ENCODE results near the gene C2CD5.
"Not testable (repeated sequence)": the region's sequence is repeated elsewhere in the genome, so short reads cannot be mapped to it uniquely, and the experiment has no call there.

Gene C2CD5

DNA sequence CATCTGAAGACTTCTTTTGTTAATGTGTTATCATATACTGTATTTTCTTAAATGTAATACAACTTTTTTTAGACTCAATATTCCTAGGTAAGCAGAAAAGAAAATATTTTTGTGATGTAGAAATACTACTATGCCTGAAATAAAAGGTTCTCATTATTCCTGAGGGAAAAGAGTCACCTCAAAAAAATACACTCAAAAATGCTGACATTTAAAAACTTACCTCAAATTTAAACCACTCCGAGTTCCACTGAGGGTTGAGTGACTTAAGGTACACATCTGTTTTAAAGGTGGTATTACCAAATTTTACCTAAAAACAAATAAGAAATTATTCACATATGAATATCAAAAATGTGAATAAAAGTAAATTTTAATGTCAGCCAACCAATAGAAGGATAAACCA, 9.3 kb downstream of the C2CD5 start:
- no peak for DNase-seq

DNA sequence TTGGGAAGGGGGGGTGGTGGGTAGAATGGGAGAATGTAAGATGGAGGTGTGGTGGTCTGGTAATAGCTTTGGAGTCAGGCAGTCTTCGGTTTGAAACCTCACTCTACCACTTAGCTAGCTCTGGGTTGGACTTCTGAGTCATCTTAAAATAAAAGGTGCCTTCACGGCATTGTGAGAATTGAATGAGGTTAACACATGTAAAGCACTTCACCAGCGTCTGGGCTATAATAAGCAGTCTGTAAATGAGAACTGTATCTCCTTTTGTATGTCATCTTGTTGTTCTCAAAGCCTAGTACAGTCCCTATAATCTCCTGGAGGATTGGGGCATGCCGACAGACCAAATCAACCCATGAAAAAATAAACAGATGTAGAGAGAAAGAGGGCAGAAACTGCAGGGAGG, 11.2 kb downstream of the C2CD5 start:
- DNase-seq = no peak

DNA sequence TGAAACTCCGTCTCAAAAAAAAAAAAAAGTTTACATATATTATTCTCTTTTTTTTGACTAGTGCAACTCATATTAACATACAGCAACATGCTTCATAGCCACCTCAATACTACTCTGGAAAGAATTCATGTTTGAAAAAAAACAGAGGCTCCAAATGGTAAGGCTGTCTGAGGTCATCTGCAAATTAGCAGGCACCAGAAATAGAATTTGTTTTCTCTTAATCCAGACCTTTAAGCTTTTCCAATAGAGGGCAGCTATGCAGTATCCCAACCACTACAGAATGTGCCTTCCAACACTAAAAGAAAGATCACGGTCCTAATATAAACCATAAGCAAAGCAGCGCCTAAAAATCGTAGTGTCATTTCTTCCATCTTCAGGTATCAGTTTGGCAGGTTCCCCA, 12.0 kb downstream of the C2CD5 start:
- DNase-seq = no peak

DNA sequence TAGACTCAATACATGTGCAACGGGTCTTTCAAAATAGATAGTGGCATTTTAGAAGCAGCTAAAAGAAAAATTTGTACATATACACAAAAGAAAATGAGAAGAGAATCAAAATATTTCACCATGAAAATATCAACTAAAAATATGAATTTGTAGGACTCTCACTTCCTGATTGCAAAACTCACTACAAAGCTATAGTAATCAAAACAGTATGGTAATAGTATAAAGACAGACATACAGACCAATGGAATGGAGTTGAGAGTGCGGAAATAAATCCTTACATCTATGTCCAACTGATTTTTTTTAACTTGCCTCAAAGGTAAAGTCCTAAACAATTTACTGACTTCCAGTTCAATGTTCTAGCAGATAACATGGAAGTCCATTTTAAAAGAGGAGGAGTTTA, 13.1 kb downstream of the C2CD5 start:
- no peak for DNase-seq

DNA sequence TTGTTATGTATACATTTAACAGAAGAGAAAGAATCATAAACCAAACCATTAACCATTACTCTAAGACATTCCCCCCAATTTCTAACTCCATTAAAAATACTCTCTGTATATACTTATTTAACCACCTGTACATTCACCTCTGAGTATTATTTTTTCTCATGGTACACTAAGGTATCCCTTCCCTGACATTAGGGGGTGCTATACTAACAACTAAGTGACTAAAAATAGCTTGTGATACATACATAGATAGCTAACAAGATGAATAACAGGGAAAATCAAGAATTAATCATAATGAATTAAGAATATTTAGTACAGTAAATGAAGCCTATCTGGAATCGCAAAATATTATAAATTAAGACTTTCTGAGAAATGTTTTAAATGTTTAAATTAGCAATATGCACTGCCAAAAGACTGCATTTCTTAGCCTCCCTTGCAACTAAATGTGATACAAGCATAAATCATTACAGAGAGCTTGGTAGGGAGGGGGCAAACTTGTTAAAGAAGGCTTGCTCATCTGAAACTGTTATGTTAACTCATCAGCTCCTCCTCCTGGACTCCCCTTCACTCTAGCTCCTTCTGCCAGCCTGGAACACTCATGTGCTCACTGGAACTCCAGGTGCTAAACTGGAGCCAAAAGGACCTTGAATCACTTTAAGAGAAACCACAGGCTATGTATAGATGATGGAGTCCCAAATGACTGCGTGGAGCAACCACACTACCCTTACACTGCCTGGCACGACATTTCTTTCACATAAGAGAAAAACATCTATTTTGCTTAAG, 14.9 kb downstream of the C2CD5 start:
- no peak for DNase-seq

DNA sequence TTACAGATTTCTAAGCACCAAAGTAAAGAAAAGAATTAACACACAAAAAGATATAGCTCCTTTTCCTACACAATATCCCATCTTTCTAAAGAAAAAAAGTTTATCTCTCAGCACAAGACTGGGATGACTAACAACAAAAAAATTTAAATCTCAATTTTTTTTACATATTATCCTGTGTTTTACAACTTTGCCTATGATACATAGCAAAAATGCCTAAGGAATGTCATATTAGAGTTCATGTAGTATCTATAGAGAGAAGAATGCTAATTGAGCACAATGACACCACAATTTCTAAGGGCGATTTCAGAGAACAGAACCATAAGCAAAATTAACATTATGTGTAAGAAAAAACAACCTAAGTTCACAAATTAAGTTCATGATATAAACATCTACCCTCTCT, 16.3 kb downstream of the C2CD5 start:
- no peak for DNase-seq

DNA sequence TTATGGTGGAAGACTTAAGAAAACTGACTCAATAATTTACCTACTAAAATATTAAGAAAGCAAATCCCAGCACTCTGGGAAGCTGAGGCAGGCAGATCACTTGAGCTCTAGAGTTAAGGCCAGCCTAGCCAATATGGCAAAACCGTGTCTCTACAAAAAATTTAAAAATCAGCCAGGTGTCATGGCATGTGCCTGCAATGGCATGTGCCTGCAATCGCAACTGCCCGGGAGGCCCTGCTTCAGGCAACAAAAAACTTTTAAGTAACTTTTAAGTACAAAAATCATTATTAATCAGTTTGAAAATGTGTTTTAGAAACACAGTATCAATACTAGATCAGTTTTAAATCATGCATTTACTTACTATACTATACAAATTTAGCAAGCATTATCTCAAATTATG, 17.5 kb downstream of the C2CD5 start:
- no peak for DNase-seq

DNA sequence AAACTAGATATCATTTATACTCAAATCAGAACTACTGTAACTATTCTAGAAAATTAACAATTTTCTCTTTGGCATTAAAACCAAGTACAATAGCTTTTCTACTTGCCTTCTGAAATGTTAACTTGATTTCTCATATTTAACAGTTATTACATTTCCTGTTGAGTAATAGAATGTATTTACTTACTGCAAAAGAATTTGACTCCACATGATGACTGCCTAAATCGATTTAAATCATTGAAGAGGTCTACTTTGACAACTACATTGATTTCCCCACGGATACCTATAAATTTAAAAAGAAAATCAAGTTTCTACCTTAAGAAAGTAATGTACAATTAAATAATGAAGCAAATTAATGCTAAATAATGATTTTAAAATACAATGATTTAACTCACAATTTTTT, 18.9 kb downstream of the C2CD5 start:
- no peak for DNase-seq

DNA sequence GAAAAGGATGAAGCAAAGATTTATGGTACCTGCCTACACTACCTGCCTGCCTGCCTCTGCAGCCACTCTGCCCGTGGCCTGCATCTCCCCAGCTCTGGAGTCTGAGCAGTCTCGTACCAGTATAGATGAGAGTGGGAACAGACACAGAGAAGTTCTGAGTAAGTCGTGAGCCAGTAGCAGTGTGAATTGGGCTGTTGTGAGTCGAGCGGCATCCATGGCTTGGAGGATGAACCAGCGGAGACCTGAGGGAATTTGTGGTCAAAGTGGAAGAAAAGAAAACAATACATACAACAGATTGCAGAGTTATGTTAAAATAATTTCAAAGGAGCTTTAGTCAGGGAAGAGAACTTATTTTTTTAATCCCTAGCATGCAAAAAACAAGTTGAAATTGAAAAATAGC, 25.3 kb downstream of the C2CD5 start:
- no peak for DNase-seq

DNA sequence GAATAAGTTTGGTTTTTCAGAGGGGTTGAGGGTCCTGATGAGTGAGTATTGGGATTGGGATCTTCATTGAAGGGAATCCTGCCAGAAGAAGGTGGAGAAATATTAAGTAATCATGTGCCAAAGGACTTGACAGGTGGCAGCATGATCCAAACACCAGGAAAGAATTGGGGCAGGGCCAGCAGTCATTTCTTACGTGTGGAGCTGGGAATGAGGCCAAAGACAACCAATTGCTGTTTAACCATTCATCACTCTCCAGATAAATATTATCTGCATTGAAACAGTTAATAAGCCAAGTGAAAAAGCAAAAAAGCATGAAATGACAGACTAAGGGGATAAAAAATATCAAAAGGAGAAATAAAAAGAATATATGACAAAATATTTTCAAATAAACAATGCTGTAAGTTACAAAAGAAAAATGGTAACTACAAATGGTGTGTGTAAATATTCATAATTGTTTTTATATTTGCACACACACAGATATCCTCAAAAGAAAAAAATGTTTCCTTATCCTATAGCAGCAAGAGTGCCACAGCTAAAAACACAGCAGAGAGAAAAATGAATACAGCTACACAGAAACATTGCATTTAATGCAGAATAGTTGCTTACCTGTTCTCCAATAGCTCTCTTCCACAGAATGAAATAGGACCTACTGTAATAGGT, 26.2 kb downstream of the C2CD5 start:
- no peak for DNase-seq

DNA sequence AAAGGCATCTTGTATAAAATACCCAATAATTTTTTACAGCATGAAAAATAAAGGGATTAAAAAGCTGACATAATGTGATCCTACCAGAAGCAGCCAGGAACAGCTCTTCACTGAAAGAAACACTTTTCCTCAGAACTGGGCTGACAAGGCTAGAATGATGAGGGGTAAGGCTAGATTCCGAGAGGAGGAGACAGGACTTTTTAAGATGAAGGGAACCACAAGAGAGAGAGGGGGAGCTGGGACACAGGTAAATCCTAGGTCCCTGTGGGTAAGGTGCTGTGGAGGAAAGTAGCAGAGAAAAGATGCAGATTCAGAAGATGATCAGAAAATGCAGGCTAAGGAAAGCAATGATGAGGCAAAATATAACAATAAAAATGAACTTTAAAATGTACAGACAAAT, 29.5 kb downstream of the C2CD5 start:
- no peak for DNase-seq

DNA sequence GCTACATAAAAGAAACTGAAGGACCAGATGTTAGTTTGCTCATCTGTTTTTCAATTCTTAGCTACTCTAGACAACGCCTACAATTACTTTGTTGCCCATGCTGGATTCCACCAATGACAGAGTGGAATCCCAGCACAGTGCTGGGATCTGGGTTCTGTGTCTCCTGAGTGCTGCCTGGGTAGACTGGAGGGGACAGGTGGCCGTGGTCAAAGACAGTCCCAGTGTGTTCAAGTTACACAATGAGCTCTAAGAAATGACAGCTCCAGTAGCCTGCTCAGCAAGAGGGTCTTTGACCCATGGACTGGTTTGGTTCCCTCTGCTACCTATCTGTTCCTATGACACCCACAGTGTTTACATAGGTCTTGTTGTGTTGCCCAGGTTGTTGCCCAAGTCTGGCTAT, 38.5 kb downstream of the C2CD5 start:
- no peak for DNase-seq

DNA sequence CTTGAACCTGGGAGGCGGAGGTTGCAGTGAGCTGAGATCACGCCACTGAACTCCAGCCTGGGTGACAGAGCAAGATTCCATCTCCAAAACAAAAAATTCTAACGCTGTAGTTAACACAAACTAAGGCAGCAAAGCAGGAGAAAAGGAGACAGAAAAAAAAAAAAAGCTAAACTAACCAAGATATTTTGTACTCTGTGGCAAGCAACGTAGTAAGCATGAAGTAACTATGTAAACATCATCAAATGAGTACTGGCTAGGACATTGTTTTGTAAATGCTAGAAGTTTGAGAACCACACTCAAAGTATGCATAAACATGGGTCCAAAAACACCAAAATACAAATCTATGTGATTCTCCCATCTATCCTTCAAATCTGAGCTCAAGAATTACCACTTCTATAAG, 44.2 kb downstream of the C2CD5 start:
- DNase-seq = no peak

DNA sequence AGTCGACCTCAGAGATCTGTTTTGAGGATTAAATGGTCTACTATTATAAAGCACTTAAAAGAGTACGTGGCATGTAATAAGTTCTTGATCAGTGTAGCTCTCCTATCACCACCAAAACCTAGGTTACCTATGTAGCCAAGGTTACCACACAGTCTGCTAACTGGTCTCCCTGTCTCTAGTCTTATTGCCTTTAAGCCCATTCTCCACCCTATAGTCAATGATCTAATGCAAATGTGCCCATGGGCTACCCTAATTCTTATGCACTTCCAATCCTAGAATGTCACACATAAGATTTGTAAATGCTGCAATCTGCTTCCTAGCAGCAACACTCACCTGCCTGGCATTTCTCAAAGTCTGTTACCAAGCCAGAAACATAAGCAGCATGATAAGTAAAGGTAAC, 44.9 kb downstream of the C2CD5 start:
- DNase-seq = no peak

DNA sequence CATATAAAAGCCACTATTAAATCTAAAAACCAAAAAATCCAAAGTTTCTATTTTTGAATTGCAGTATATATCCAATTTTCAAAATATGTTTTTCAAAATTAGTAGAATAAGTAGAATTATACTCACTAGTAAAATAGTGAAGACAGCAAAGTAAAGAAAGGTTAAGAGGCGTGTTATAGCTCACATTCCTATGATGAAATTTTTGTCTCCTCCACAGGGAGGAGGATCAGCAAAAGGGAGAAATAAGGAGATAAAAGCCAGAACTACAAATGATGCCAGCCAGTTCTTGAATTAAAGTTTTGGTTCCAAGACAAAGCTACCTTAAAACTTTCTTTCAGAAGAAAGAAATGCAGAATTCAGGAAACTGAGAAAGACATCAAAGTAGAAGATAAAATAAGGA, 50.0 kb downstream of the C2CD5 start:
- DNase-seq = no peak

DNA sequence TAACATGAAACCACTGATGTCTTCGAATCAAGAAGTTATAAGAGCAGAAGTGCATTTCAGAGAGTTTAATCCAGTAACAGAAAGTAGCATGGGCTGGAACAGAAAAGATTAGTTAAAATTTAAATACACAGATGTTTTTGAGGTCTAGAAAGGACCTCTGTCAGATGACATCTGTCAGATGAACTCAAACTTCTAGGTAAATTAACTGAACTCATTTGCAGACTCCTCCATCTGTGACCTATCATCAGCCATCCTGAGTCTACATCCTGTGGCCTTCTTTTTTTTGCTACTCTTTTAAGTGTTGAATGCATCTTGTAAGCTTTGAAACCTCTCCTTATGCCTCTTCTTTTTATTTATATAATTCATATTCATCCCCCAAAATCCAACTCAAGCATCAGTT, 53.3 kb downstream of the C2CD5 start:
- DNase-seq = no peak

DNA sequence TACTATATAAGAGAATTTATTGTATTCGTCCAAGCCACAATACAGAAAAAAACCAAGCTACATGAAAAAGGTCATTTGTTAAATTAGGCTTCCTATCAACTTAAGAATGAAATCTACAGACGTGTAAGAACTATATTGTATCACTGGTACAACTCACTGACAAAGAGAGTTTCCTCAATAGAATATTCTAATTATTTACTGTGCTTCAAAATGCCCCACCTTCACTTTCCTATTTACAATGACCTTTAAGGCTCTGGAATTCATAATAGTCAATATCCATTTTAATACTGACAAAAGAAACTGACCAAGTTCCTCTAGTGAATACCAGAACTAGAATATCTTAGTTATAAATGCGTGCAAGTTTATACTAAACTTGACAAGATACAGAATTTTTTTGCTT, 55.9 kb downstream of the C2CD5 start:
- DNase-seq = no peak

DNA sequence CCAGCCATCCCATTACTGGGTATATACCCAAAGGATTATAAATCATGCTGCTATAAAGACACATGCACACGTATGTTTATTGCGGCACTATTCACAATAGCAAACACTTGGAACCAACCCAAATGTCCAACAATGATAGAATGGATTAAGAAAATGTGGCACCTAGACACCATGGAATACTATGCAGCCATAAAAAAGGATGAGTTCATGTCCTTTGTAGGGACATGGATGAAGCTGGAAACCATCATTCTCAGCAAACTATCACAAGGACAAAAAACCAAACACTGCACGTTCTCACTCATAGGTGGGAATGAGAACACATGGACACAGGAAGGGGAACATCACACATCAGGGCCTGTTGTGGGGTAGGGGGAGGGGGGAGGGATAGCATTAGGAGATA, 56.7 kb downstream of the C2CD5 start:
- DNase-seq = not testable (repeated sequence)

DNA sequence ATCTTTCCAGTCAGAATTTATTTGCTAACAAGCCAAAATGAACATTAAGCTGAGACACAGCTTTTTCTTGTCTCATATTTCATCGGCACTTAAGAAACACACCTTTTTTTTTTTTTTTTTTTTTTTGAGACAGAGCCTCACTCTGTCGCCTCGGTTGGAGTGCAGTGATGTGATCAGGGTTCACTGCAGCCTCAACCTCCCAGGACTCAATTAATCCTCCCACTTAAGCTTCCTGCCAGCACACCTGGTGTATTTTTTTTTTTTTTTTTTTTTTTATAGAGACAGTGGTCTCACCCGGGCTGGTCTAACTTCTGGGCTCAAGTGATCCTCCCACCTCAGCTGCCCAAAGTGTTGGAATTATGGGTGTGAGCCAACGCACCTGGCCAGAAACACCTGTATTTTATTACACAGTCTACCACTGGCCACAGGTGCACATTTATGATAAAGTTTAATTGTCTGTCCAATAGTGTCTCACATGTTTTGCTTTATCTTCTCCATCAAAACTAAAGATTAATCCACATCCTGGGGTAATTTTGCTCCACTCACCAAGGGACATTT, 62.7 kb downstream of the C2CD5 start:
- DNase-seq = no peak

DNA sequence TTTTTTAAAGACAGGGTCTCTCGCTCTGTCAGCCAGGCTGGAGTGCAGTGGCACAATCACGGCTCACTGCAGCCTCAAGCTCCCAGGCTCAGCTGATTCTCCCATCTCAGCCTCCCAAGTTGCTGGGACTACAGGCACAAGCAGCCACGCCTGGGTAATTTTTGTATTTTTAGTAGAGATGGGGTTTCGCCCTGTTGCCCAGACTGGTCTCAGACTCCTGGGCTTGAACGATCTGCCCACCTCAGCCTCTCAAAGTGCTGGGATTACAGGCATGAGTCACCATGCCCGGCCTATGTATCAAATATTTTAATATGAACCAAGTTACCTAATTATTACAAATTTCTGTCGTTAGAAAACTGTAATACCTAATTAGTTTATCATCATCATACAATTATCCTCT, 63.5 kb downstream of the C2CD5 start:
- not testable (repeated sequence) for DNase-seq

DNA sequence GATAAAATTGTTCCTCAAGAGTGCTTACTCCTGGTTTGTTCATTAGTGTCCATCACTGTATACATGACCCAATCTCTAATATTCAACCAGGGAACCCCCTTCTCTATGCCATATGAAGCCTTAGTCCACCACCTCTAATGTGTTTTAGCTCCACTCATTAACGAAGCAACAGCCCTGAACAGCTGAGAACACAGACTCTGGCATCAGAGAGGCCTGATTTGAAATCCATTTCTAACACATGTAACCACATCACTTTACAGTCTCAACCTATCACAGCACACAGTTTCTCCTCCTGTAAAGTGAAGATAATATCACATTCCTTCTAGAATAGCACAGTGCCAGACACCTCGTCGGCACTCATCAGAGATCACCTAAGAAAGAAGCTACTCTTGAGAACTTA, 64.3 kb downstream of the C2CD5 start:
- no peak for DNase-seq

DNA sequence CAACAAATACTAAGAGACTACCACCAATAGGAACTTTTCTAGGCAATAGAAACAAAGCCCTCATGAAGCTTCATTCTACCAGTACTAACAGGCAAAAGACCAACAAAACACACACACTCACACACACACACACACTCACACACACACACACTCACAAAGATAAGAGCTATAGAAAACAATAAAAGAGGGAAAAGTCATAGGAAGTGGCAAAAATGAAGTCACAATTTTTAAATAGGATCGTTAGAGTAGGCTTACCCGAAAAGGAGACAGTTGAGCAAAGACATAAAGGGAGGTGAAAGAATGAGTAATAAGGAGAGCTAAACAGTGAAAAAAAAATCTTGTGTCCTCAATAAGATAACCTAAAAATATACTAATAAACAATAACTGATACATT, 66.5 kb downstream of the C2CD5 start:
- DNase-seq = no peak

DNA sequence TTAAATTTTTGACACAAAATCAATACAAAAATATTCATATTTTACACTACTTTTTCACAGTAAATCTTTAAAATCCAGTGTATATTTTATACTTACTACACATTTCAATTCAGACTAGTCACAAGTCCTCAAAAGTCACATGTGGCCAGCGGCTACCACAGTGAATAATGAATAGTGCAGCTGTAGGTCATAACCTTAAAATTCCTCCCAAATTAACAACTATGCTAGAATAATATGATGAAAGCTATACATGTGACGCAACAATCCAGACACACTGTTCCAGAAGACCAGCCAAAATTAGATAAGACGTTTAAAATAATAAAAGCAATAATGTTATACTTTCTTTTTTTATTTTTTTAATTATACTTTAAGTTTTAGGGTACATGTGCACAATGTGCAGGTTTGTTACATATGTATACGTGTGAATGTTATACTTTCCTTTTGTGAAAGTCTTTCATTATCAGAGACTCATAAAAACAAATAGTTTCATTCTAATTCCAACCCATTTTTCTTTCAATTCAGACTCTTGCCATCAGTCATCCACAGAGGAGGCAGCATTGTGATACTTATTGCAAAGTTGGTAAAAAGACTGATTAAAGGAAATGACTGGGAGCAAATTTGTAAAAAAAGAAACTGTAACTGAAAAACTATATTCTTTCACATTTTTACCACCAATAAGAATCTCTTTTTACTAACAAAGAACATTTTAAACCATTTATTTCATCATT, 67.0 kb downstream of the C2CD5 start:
- no peak for DNase-seq

DNA sequence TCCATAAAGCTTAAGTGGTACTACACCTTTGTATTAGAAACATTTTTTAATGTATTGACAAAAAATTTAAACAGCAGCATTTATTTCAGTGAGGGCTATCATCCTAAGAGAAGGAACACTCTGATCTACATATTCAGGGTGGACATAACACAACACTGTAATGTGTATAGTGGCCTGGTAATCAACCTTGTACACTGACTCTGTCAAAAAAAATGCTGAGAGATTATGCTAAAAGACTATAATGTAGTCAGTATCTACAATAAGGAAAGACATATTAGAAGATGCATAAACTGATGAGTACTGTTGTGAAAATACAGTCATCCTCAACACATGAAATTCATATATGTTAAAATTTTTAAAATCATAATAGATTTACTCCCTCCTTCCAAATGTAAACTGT, 68.2 kb downstream of the C2CD5 start:
- no peak for DNase-seq

All from stimulated activated CD4-positive, alpha-beta T cell treated with anti-CD3 and anti-CD28 coated beads, Interleukin-2, amount 100 ng/mL, for 48 hours (primary cell).